ENCODE measurements around the gene HK3. TPM values are rescaled to one million over a fixed set of nuclear protein-coding genes. Genes with fewer than 3 reads are reported as not detected.

Gene HK3
- total RNA-seq, 1 donor from 2014 or later = 61.2 TPM

GRCh38 chr5:176870110-176870591 lies 29.0 kb downstream of the HK3 start:
- no peaks in the 10 kb centered on the region for H3K9me3 ChIP-seq
- peaks cover 43% of the 10 kb centered on the region for H3K27me3 ChIP-seq (ENCODE audit: low read depth)
- DNase-seq = no peak
- H3K4me1 ChIP-seq = no peaks in the 10 kb centered on the region
- ATAC-seq = peak; percentile 7 to 53
- intact Hi-C loops (cut with DNase I) = no loop called here
- no peak overlapping the region for H3K27ac ChIP-seq
- TF ChIP-seq, protein P1, sequence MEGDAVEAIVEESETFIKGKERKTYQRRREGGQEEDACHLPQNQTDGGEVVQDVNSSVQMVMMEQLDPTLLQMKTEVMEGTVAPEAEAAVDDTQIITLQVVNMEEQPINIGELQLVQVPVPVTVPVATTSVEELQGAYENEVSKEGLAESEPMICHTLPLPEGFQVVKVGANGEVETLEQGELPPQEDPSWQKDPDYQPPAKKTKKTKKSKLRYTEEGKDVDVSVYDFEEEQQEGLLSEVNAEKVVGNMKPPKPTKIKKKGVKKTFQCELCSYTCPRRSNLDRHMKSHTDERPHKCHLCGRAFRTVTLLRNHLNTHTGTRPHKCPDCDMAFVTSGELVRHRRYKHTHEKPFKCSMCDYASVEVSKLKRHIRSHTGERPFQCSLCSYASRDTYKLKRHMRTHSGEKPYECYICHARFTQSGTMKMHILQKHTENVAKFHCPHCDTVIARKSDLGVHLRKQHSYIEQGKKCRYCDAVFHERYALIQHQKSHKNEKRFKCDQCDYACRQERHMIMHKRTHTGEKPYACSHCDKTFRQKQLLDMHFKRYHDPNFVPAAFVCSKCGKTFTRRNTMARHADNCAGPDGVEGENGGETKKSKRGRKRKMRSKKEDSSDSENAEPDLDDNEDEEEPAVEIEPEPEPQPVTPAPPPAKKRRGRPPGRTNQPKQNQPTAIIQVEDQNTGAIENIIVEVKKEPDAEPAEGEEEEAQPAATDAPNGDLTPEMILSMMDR (IDR thresholded peaks at IDR 0.05) = peak; percentile 25
- H3K36me3 ChIP-seq = no peaks in the 10 kb centered on the region
- no peak overlapping the region for H3K4me3 ChIP-seq

- intact Hi-C loops (cut with DNase I) = no loop called here
- Histone ChIP-seq H3K27ac (no peak overlapping the region), H3K27me3 (ENCODE audit: low read depth) (peaks cover 43% of the 10 kb centered on the region), H3K4me3 (no peak overlapping the region), H3K36me3 (no peaks in the 10 kb centered on the region), H3K4me1 (no peaks in the 10 kb centered on the region), H3K9me3 (no peaks in the 10 kb centered on the region)
- ATAC-seq (peak in 1 of 2 donors; percentile 15), DNase-seq (no peak)
- TF ChIP-seq, protein P1 (IDR thresholded peaks at IDR 0.05) = no peak
Measured at GRCh38 chr5:176869501-176870109, 29.5 kb downstream of the HK3 start.

GRCh38 chr5:176868731-176869130 lies 30.4 kb downstream of the HK3 start:
- ATAC-seq (no peak), DNase-seq (no peak)
- no peaks in the 10 kb centered on the region for H3K36me3 ChIP-seq
- H3K9me3 ChIP-seq = no peaks in the 10 kb centered on the region
- no peaks in the 10 kb centered on the region for H3K4me1 ChIP-seq
- H3K4me3 ChIP-seq = no peak overlapping the region
- intact Hi-C loops (cut with DNase I) = no loop called here
- H3K27ac ChIP-seq = no peak overlapping the region
- H3K27me3 ChIP-seq (ENCODE audit: low read depth) = peaks cover 49% of the 10 kb centered on the region
- TF ChIP-seq, protein P1 (IDR thresholded peaks at IDR 0.05) = no peak

DNA sequence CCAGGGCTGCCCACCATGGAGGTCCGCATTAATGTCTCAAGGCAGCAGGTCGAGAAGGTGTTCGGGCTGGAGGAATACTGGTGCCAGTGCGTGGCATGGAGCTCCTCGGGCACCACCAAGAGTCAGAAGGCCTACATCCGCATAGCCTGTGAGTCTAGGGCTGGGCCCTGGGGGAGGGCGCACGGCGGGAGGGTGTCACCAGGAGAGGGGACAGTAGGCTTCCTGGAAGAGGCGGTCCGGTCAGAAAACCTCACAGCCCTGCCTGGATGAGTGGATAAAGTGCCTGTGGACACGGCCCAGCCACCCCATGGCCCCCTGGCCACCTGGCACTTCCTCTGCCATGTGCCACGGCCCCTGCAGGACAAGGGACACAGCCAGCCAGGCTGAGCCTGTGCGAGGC lies 31.0 kb downstream of the HK3 start:
- H3K36me3 ChIP-seq = no peaks in the 10 kb centered on the region
- H3K9me3 ChIP-seq = no peaks in the 10 kb centered on the region
- no peaks in the 10 kb centered on the region for H3K4me1 ChIP-seq
- ATAC-seq (no peak), DNase-seq (no peak)
- H3K27ac ChIP-seq = no peak overlapping the region
- H3K4me3 ChIP-seq = no peak overlapping the region
- TF ChIP-seq, protein P1 (IDR thresholded peaks at IDR 0.05) = no peak
- intact Hi-C loops (cut with DNase I) = no loop called here
- H3K27me3 ChIP-seq (ENCODE audit: low read depth) = peaks cover 52% of the 10 kb centered on the region

DNA sequence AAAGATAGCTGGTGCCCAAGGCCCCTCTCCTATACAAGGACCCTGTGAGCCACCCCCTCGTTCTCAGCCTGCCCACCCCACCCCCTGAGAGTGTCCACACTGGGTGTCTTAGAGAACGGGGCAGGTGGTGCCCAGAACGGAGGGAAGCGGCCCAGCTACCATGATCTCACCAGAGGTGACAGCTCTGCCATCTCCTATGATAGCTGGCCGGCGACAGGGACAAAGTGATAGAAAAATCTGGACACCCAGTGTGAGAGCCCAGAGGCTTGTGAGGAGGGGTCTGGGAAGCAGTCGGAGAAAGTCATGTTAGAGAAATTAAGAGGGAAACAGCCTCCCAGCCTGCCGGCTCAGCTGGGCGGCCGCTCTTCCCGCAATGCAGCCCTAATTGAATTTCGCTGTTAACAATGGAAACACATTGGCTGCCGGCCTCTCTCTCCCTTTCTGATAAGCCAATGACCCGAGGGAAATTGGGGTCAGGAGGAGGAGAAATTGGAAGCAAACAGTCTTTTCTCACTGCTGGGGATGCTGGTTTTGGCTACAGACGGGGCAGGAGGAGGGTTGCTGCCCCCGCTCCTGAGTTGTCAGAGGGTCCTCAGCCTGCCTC lies 32.3 kb downstream of the HK3 start:
- H3K36me3 ChIP-seq = no peaks in the 10 kb centered on the region
- no peak overlapping the region for H3K4me3 ChIP-seq
- intact Hi-C loops (cut with DNase I) = no loop called here
- H3K27me3 ChIP-seq (ENCODE audit: low read depth) = peaks cover 66% of the 10 kb centered on the region
- no peaks in the 10 kb centered on the region for H3K9me3 ChIP-seq
- no peak for ATAC-seq
- TF ChIP-seq, protein P1 (IDR thresholded peaks at IDR 0.05) = no peak
- H3K27ac ChIP-seq = no peak overlapping the region
- DNase-seq = no peak
- no peaks in the 10 kb centered on the region for H3K4me1 ChIP-seq
